ENCODE results near the gene PARP4. TPM values are rescaled to one million over a fixed set of nuclear protein-coding genes. Genes with fewer than 3 reads are reported as not detected.
"Not testable (repeated sequence)": the region's sequence is repeated elsewhere in the genome, so short reads cannot be mapped to it uniquely, and the experiment has no call there.

Gene PARP4
- total and polyA plus RNA-seq, 2 of the 13 experiments (the other 11 are each of a cell fraction or from before 2014, with no cell fraction given): 40.5 to 42.6 TPM

GRCh38 chr13:24443366-24443765 is 69.2 kb downstream of the PARP4 start:
- Histone ChIP-seq H3K9me3 (ENCODE audit: low read length) (no peaks in the 10 kb centered on the region), H2AFZ (ENCODE audit: low read length) (no peak overlapping the region), H3K4me1 (ENCODE audit: insufficient read depth, low read length) (no peaks in the 10 kb centered on the region), H3K36me3 (replicated peaks in 1 of 2; ENCODE audit: control insufficient read depth in 1 of 2, insufficient read depth in 2 of 2, low read length in 2 of 2) (peaks cover 7 to 40% of the 10 kb centered on the region in 2 experiments; a peak in 4 of 5 replicates), H3K27me3 (ENCODE audit: control insufficient read depth in 1 of 2, insufficient read depth in 2 of 2, low read length in 2 of 2) (no peaks in the 10 kb centered on the region), H3K4me3 (replicated peaks in 1 of 3; ENCODE audit: insufficient read depth in 1 of 3, low read depth in 2 of 3, low read length in 3 of 3) (no peak overlapping the region), H3K9ac (ENCODE audit: insufficient read depth, low read depth, low read length) (no peak overlapping the region), H3K79me2 (ENCODE audit: insufficient read depth, low read length) (no peaks in the 10 kb centered on the region), H3K27ac (ENCODE audit: extremely low read length, insufficient read depth, low read length) (no peak overlapping the region), H4K20me1 (ENCODE audit: insufficient read depth, low read length) (no peaks in the 10 kb centered on the region), H3K4me2 (ENCODE audit: low read depth, low read length) (no peak overlapping the region)
- in situ Hi-C loops (cut with HindIII; ENCODE audit: extremely low pct_ligation_motif_present, low pct_unique_long_range_greater_than_20kb): no loop called here
- CTCF ChIA-PET (ENCODE audit: low intra/inter-chr PET ratio, low total read pairs): no interaction called here
- FAIRE-seq (no peak), ATAC-seq (no peak), DNase-seq (ENCODE audit: low spot score) (no peak)
- no TSS peak for BruUV-seq (replicated peaks)
- 98% methylated on average over 4 of the region's 4 CpGs for WGBS (ENCODE audit: low lambda C conversion rate)
- intact Hi-C loops (cut with micrococcal nuclease; ENCODE audit: unreplicated experiment): no loop called here
- no peak for TF ChIP-seq NFYB (CRISPR knock-in tag; IDR thresholded peaks at IDR 0.05)
- no peak for TF ChIP-seq FOXM1 (CRISPR knock-in tag; IDR thresholded peaks at IDR 0.05)
- TF ChIP-seq SPEN (CRISPR knock-in tag; IDR thresholded peaks at IDR 0.05; ENCODE audit: low read depth): no peak
- no peak for TF ChIP-seq CENPBD1 (CRISPR knock-in tag; IDR thresholded peaks at IDR 0.05; ENCODE audit: borderline replicate concordance, low read depth)
- no peak for TF ChIP-seq ZBED4 (CRISPR knock-in tag; IDR thresholded peaks at IDR 0.05; ENCODE audit: borderline replicate concordance)
- TF ChIP-seq BRD4 (CRISPR knock-in tag; IDR thresholded peaks at IDR 0.05): no peak
- no peak for TF ChIP-seq POLR2A (IDR thresholded peaks at IDR 0.05; ENCODE audit: insufficient read depth in 1 of 2, low read depth in 2 of 2, low read length in 2 of 2)
- TF ChIP-seq ZNF207 (IDR thresholded peaks at IDR 0.05; ENCODE audit: borderline replicate concordance): no peak
- POLR2A ChIA-PET: no interaction called here

- H2AFZ ChIP-seq (ENCODE audit: low read length); H3K79me2 ChIP-seq (ENCODE audit: insufficient read depth, low read length); DNase-seq (ENCODE audit: low spot score); H3K27ac ChIP-seq (ENCODE audit: extremely low read length, insufficient read depth, low read length); H3K9ac ChIP-seq (ENCODE audit: insufficient read depth, low read depth, low read length); H3K4me1 ChIP-seq (ENCODE audit: insufficient read depth, low read length); H3K4me3 ChIP-seq (replicated peaks in 1 of 3; ENCODE audit: insufficient read depth in 1 of 3, low read depth in 2 of 3, low read length in 3 of 3); CTCF ChIA-PET (ENCODE audit: low intra/inter-chr PET ratio, low total read pairs); H3K27me3 ChIP-seq (ENCODE audit: control insufficient read depth in 1 of 2, insufficient read depth in 2 of 2, low read length in 2 of 2); in situ Hi-C loops (cut with HindIII; ENCODE audit: extremely low pct_ligation_motif_present, low pct_unique_long_range_greater_than_20kb); H4K20me1 ChIP-seq (ENCODE audit: insufficient read depth, low read length); POLR2A ChIA-PET; FAIRE-seq; BruUV-seq (replicated peaks); intact Hi-C loops (cut with micrococcal nuclease; ENCODE audit: unreplicated experiment); H3K9me3 ChIP-seq (ENCODE audit: low read length); H3K4me2 ChIP-seq (ENCODE audit: low read depth, low read length); ATAC-seq: not testable (repeated sequence)
- peaks cover 2 to 11% of the 10 kb centered on the region in 2 experiments; a peak in 4 of 5 replicates for H3K36me3 ChIP-seq (replicated peaks in 1 of 2; ENCODE audit: control insufficient read depth in 1 of 2, insufficient read depth in 2 of 2, low read length in 2 of 2)
- 95% methylated on average over 3 of the region's 3 CpGs for WGBS (ENCODE audit: low lambda C conversion rate)
Measured at GRCh38 chr13:24426045-24426444, 86.5 kb downstream of the PARP4 start.
